ENCODE measurements around the gene PUS7L.
"Not testable (repeated sequence)": the region's sequence is repeated elsewhere in the genome, so short reads cannot be mapped to it uniquely, and the experiment has no call there.

PUS7L gene

DNA sequence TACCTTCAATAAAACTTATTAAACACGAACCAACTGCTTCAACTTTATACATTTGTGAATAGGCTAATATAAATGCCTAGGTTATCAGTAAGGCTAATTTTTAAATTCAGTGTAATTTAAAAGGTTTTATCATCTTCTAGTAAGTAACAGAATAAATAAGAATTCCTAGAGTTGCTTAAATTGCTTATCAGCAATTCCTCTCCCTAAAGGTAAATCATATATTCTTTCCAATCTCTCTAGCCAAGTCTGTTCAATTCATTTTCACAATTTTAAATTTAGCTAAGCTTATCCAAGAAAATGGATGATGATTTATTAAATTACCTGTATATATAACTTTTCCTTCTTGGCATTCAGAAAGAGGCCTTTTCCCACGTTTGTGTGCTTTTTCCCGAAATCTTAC, 4.6 kb downstream of the PUS7L start:
- ChIA-PET POLR2A (no interaction called here), CTCF (no interaction called here)
- Histone ChIP-seq H3K9me3 (ENCODE audit: control insufficient read depth, insufficient read depth, low read depth, low read length) (no peaks in the 10 kb centered on the region), H3K36me3 (ENCODE audit: control insufficient read depth in 2 of 2, insufficient read depth in 1 of 2, low read length in 2 of 2) (peaks cover 7 to 20% of the 10 kb centered on the region in 2 experiments), H3K4me1 (ENCODE audit: control insufficient read depth, insufficient read depth, low read length) (no peaks in the 10 kb centered on the region), H3K4me3 (ENCODE audit: low read depth, low read length) (no peak overlapping the region), H3K27ac (ENCODE audit: extremely low read depth, low read depth, low read length) (no peak overlapping the region)
- TF ChIP-seq ZBTB17 (tag by site-specific recombination; IDR thresholded peaks at IDR 0.05) = no peak
- TF ChIP-seq ZNF830 (tag by site-specific recombination; IDR thresholded peaks at IDR 0.05; ENCODE audit: low read depth) = no peak
- no peak for TF ChIP-seq ZNF629 (tag by site-specific recombination; IDR thresholded peaks at IDR 0.05)
- TF ChIP-seq, protein P1, sequence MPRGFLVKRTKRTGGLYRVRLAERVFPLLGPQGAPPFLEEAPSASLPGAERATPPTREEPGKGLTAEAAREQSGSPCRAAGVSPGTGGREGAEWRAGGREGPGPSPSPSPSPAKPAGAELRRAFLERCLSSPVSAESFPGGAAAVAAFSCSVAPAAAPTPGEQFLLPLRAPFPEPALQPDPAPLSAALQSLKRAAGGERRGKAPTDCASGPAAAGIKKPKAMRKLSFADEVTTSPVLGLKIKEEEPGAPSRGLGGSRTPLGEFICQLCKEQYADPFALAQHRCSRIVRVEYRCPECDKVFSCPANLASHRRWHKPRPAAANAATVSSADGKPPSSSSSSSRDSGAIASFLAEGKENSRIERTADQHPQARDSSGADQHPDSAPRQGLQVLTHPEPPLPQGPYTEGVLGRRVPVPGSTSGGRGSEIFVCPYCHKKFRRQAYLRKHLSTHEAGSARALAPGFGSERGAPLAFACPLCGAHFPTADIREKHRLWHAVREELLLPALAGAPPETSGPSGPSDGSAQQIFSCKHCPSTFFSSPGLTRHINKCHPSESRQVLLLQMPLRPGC (tag by site-specific recombination; IDR thresholded peaks at IDR 0.05) = no peak
- no peak for TF ChIP-seq ZNF521 (tag by site-specific recombination; IDR thresholded peaks at IDR 0.05)
- TF ChIP-seq KLF9 (tag by site-specific recombination; IDR thresholded peaks at IDR 0.05; ENCODE audit: low read depth) = no peak
- TF ChIP-seq, protein P2, sequence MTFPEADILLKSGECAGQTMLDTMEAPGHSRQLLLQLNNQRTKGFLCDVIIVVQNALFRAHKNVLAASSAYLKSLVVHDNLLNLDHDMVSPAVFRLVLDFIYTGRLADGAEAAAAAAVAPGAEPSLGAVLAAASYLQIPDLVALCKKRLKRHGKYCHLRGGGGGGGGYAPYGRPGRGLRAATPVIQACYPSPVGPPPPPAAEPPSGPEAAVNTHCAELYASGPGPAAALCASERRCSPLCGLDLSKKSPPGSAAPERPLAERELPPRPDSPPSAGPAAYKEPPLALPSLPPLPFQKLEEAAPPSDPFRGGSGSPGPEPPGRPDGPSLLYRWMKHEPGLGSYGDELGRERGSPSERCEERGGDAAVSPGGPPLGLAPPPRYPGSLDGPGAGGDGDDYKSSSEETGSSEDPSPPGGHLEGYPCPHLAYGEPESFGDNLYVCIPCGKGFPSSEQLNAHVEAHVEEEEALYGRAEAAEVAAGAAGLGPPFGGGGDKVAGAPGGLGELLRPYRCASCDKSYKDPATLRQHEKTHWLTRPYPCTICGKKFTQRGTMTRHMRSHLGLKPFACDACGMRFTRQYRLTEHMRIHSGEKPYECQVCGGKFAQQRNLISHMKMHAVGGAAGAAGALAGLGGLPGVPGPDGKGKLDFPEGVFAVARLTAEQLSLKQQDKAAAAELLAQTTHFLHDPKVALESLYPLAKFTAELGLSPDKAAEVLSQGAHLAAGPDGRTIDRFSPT (tag by site-specific recombination; IDR thresholded peaks at IDR 0.05) = no peak
- no peak for TF ChIP-seq ZEB2 (tag by site-specific recombination; IDR thresholded peaks at IDR 0.05)
- TF ChIP-seq, protein P3, sequence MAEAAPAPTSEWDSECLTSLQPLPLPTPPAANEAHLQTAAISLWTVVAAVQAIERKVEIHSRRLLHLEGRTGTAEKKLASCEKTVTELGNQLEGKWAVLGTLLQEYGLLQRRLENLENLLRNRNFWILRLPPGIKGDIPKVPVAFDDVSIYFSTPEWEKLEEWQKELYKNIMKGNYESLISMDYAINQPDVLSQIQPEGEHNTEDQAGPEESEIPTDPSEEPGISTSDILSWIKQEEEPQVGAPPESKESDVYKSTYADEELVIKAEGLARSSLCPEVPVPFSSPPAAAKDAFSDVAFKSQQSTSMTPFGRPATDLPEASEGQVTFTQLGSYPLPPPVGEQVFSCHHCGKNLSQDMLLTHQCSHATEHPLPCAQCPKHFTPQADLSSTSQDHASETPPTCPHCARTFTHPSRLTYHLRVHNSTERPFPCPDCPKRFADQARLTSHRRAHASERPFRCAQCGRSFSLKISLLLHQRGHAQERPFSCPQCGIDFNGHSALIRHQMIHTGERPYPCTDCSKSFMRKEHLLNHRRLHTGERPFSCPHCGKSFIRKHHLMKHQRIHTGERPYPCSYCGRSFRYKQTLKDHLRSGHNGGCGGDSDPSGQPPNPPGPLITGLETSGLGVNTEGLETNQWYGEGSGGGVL (tag by site-specific recombination; IDR thresholded peaks at IDR 0.05) = no peak
- no peak for TF ChIP-seq GFI1B (tag by site-specific recombination; IDR thresholded peaks at IDR 0.05)
- TF ChIP-seq ZNF558 (tag by site-specific recombination; IDR thresholded peaks at IDR 0.05) = no peak
- TF ChIP-seq ZFP69B (tag by site-specific recombination; IDR thresholded peaks at IDR 0.05) = no peak
- TF ChIP-seq GLI4 (tag by site-specific recombination; IDR thresholded peaks at IDR 0.05) = no peak
- no peak for TF ChIP-seq EGR2 (tag by site-specific recombination; IDR thresholded peaks at IDR 0.05; ENCODE audit: low read depth)
- TF ChIP-seq ZNF184 (tag by site-specific recombination; IDR thresholded peaks at IDR 0.05) = no peak
- no peak for TF ChIP-seq ZNF514 (tag by site-specific recombination; IDR thresholded peaks at IDR 0.05)
- no peak for TF ChIP-seq HOXC10 (CRISPR knock-in tag; IDR thresholded peaks at IDR 0.05)
- no peak for TF ChIP-seq MEIS1 (CRISPR knock-in tag; IDR thresholded peaks at IDR 0.05; ENCODE audit: borderline replicate concordance)
- no peak for TF ChIP-seq ZNF324 (tag by site-specific recombination; IDR thresholded peaks at IDR 0.05)
- TF ChIP-seq ZNF19 (tag by site-specific recombination; IDR thresholded peaks at IDR 0.05; ENCODE audit: low read depth) = no peak

DNA sequence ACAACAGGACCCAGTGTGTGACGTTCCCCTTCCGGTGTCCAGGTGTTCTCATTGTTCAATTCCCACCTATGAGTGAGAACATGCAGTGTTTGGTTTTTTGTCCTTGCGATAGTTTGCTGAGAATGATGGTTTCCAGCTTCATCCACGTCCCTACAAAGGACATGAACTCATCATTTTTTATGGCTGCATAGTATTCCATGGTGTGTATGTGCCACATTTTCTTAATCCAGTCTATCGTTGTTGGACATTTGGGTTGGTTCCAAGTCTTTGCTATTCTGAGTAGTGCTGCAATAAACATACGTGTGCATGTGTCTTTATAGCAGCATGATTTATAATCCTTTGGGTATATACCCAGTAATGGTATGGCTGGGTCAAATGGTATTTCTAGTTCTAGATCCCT, 7.2 kb downstream of the PUS7L start:
- TF ChIP-seq, protein P4, sequence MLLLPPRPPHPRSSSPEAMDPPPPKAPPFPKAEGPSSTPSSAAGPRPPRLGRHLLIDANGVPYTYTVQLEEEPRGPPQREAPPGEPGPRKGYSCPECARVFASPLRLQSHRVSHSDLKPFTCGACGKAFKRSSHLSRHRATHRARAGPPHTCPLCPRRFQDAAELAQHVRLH (tag by site-specific recombination; IDR thresholded peaks at IDR 0.05) = 0 out of 2 replicates have a peak, but pooled peaks have one; percentile 22
- TF ChIP-seq ZNF146 (tag by site-specific recombination; IDR thresholded peaks at IDR 0.05) = peak; percentile 95
- H3K27ac ChIP-seq (ENCODE audit: extremely low read depth, low read depth, low read length); H3K4me3 ChIP-seq (ENCODE audit: low read depth, low read length); POLR2A ChIA-PET; H3K9me3 ChIP-seq (ENCODE audit: control insufficient read depth, insufficient read depth, low read depth, low read length); CTCF ChIA-PET; H3K4me1 ChIP-seq (ENCODE audit: control insufficient read depth, insufficient read depth, low read length): not testable (repeated sequence)
- peaks cover 7 to 22% of the 10 kb centered on the region in 2 experiments for H3K36me3 ChIP-seq (ENCODE audit: control insufficient read depth in 2 of 2, insufficient read depth in 1 of 2, low read length in 2 of 2)
